ENCODE results near the gene RGPD8.
A peak's percentile ranks its signal among the peaks of the same experiment; 100 is the strongest.
"Not testable (repeated sequence)": the region's sequence is repeated elsewhere in the genome, so short reads cannot be mapped to it uniquely, and the experiment has no call there.

The RGPD8 gene

DNA sequence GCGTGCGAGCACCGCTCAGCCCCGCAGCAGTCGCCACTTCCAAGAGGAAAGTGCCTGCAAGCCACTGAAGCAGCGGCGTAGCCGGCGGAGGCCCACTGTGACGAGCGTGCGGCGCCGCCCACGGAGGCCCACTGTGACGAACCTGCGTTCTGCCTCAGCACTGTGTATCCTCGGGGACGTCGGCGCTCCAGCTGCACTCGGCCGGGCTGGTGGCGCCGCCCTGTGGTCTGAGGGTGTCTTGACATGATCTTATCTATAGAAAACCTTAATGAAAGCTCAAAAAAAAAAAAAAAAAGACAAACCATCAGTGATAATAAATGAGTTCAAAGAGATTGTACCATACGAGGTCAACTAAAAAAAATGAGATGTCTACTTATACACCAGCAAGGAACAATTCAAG, at the start of gene RGPD8:
Gene RGPD8, minus strand, starts transcription at position 166 of the 400 bp plus-strand sequence. CDS start 192 bp downstream, outside the sequence.
- DNase-seq = peak; percentile 87

GRCh38 chr2:112483042-112483473, 49.6 kb upstream of the RGPD8 start:
- DNase-seq = no peak

DNA sequence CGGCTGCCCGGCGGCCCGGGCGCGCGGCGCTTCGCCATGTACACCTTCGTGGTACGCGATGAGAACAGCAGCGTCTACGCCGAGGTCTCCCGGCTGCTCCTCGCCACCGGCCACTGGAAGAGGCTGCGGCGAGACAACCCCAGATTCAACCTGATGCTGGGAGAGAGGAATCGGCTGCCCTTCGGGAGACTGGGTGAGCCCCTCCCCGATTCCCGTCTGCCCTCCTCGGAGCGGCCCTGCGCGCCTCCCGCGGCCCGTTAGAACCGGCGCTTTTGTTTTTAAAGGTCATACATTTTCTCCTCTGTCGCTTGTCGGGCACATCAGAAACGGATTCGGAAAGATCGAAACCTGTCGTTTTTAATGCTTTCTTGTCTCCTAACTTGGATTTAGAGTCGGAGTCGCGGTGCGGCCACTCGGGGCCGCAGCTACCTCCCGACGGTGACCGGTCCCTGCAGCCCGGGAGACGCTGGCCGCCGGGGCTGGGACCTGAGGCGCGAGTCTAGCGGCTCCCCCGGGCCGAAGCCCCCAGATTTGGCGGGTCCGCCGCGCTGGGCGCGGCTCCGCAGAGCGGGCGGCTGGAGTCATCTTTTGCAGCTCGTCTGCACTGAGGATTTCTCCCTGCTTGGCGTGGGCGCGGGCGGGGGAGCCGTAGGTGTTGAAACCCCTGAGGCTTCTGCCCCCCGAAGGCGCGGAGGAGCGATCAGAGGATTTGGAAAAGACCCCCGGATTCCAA, 49.0 kb upstream of the RGPD8 start:
- peak; percentile 36 for DNase-seq

- peak; percentile 78 for DNase-seq
Measured at GRCh38 chr2:112481528-112482233, 48.2 kb upstream of the RGPD8 start, which contains the start of gene TTL. TTL (plus strand) TSS chr2:112482156; CDS start chr2:112482345, 189 bp downstream.

DNA sequence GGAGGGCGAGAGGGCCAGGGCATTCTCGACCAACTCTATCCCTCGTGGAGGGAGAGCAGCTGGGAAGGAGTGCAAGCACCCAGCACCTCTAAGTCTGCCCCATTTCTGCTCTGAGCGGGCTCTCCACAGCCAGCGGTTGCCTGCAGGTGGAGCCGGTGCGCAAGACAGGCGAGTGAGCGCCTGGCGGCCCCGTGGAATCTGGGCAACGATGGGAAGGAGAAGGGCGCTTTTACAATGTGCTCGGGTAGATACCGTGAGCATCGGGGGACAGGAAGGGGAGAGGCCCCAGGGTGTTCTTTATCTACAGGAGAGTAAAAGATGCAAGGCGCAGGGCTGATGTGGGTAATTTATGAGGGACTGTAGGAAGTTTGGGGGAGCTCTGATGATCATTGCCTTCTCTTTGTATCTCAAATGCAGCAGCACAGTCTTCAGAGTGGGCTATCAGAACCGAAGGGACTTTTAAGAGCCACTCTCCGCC, 47.6 kb upstream of the RGPD8 start:
- peak; percentile 87 for DNase-seq

GRCh38 chr2:112480530-112481049, 47.1 kb upstream of the RGPD8 start:
- peak; percentile 30 for DNase-seq

- DNase-seq = no peak
Measured at GRCh38 chr2:112476434-112476833, 43.0 kb upstream of the RGPD8 start.

DNA sequence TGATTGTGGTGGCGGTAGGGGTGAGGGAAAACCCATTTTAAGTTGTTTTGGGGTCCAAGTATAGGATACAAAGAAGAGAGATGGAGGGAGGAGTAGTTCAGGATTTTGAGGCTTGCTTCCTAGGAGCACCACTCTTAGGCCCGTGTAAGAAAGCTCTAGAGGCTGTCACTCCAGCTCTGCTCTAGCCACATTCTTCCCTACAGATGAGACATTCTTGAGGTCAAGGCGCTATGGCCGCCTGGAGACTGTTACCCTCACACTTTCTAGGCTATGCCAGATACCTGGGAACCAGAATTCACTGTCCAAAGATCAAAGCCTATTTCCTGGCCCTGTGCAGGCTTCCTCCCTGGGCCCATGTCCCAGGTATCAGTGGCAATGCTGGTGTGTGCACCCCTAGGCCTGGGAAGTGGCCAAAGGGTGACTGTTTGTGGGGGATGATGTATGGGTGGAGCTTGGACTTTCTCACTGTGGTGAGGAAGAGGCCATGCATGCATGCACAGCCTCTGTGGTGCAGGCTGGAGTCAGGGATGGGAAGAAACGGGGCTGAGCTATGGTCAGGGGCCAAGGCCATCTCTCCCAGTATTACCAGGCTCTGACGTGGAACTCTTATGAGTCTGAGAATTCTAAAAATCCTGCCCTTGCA, 41.5 kb upstream of the RGPD8 start:
- no peak for DNase-seq

GRCh38 chr2:112472547-112473263, 39.3 kb upstream of the RGPD8 start:
- no peak for DNase-seq

DNA sequence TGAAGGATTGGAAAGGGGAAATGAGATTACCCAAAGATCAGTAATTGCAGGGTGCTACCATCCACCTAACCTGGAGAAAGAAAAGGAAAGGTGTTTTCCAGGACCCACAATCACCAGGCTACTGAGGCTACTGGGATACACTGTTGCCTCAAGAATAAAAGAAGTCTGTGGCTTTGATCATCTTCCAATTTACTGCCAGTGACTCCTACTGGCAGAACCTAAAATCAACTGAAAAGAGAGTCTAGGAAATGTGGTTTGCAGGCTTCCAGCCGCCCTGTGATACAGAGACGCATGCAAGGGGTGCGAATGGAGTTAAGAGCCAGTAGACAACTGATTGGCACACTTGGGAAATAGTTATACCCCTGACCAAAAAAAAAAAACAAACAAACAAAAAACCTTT, 31.9 kb upstream of the RGPD8 start:
- DNase-seq = no peak

- no peak for DNase-seq
Measured at GRCh38 chr2:112463256-112463655, 29.8 kb upstream of the RGPD8 start.

DNA sequence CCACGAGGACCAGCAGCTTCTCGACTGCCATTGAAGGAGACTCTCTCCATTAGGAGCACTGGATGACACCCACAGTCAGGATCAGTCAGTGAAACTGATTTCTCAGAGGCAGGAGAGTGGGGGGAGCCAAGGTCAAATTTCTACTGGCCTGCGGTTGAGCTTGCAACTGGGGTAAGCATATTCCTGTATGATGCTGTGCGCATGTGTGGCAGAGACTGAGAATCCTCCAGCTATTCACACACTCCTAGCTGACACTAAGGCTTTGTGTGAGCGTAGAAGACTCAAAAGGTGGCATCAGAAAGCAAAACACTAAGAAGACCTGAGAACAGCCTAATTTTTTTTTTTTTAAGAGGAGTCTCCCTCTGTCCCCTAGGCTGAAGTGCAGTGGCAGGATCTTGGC, 28.7 kb upstream of the RGPD8 start:
- no peak for DNase-seq

DNA sequence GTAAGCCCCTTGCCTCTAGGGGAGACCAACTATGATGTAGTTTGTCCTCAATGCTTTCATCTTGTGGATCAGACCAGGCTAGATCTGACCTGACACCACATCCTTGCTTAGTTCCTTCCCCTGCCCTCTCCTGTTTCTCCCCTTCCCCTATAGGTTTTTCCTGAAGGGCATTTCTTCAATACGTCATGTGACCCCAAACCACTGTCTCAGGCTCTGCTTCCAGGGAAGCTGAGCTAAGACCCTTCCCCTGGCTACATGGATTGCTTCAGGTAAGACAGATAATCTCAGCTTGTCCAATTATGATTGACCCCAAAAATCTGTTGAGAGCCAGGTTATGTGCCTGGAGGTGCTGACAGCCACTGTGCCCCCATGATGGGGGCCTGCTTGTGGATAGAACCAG, 25.9 kb upstream of the RGPD8 start:
- no peak for DNase-seq

- DNase-seq = no peak
Measured at GRCh38 chr2:112454586-112454985, 21.1 kb upstream of the RGPD8 start.

GRCh38 chr2:112451317-112451716, 17.9 kb upstream of the RGPD8 start:
- no peak for DNase-seq

- no peak for DNase-seq
Measured at GRCh38 chr2:112449854-112450253, 16.4 kb upstream of the RGPD8 start.

- not testable (repeated sequence) for DNase-seq
Measured at GRCh38 chr2:112444256-112444655, 10.8 kb upstream of the RGPD8 start.

DNA sequence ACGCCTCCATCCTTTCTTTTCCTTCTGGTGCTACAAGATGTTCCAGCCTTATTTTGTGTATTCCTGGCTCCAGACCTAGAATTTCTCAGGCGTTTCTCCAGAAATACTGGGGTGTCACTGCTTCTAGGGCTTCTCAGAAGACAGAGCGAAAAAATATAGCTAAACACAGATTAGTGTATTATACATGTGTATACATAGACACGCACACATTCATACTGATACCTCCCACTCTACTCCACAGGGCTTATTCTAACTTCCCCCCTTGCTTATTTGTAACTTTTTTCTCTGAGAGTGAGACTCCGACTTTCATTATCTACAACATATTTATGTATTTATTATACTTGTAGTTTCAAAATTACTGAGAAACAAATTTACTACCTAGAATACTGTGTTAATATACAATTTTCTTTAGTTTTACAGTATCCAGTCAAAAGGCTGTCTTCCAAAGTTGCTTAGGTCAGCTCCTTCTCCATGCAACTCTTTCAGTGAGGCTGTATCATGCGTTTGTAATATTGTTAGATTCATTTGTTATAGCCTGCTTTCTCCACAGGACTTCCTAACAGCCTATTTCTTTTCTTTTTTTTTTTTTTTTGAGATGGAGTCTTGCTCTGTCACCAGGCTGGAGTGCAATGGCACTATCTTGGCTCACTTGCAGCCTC, 5.3 kb upstream of the RGPD8 start:
- not testable (repeated sequence) for DNase-seq

- DNase-seq = not testable (repeated sequence)
Measured at GRCh38 chr2:112437405-112437831, 4.0 kb upstream of the RGPD8 start.

DNA sequence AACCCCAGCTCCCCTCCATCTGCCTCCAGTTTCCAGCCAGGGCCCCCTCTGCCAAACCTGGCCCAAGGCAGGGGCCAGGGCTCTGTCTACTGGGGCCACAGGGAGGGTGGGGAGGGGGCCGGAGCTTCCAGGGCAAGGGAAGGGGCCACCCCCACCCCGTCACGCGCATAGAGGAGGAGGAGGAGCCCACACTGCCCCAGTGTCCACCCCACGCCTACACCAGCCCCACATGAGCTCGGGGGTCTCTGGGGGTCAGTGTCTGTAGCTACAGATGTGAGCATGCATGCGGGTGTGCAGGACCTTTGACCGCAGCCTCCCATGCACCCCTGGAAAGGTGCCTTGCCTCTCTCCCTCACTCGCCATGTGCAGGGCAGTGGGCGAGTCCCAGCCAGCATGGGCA, 3.5 kb upstream of the RGPD8 start:
- DNase-seq = not testable (repeated sequence)

DNA sequence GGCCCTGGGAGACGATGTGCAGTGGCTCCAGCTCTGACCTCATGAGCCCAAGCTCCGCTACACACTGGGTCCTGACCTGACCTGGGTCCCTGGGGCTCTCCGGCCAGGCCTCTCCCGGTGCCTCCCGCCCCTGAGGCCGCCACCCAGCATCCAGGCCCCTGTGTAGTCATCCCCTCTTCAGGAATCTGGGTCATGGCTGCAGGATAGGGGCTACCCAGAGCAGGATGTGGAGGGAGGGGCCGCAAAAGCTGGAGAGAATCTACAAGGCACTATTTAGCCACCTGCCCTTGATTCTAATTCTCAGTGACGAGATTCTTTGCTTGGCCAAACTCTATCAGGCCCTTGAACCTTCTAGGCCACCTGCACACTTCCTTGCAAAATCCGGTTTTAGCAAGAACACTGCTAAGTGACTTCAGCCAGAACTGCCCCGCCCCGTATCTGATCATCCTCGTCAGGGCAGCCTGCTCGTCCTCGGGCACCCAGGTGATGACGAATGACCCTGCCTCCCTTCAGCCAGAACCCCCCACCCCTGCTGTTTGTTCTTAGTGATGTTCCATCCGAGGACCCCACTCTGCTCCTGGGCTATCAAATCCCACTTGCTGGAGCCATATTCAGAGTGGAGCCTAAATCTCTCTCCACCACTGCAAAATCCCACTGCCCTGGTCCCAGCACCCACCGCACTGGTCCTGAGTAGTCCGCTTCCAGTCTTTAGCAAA, 2.4 kb upstream of the RGPD8 start:
- not testable (repeated sequence) for DNase-seq

Data from stimulated activated CD4-positive, alpha-beta T cell treated with anti-CD3 and anti-CD28 coated beads, Interleukin-4, amount 100 ng/mL, for 24 hours (primary cell).